ENCODE data around the gene VPS18.

- TF ChIP-seq, protein P1, sequence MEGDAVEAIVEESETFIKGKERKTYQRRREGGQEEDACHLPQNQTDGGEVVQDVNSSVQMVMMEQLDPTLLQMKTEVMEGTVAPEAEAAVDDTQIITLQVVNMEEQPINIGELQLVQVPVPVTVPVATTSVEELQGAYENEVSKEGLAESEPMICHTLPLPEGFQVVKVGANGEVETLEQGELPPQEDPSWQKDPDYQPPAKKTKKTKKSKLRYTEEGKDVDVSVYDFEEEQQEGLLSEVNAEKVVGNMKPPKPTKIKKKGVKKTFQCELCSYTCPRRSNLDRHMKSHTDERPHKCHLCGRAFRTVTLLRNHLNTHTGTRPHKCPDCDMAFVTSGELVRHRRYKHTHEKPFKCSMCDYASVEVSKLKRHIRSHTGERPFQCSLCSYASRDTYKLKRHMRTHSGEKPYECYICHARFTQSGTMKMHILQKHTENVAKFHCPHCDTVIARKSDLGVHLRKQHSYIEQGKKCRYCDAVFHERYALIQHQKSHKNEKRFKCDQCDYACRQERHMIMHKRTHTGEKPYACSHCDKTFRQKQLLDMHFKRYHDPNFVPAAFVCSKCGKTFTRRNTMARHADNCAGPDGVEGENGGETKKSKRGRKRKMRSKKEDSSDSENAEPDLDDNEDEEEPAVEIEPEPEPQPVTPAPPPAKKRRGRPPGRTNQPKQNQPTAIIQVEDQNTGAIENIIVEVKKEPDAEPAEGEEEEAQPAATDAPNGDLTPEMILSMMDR (IDR thresholded peaks at IDR 0.05; ENCODE audit: low read depth, low read length): no peak
- TF ChIP-seq EZH2phosphoT487 (IDR thresholded peaks at IDR 0.05; ENCODE audit: low read depth): no peak
Observed at GRCh38 chr15:40850576-40851112, 43.6 kb upstream of the VPS18 start.

Measured in OCI-LY3 (cell line).